ENCODE measurements around the gene FBXO34. TPM values are rescaled to one million over a fixed set of nuclear protein-coding genes. Genes with fewer than 3 reads are reported as not detected.

The FBXO34 gene
- total RNA-seq, 4 donors from 2014 or later = 28.1 to 75.3 (median 43.1) TPM

DNA sequence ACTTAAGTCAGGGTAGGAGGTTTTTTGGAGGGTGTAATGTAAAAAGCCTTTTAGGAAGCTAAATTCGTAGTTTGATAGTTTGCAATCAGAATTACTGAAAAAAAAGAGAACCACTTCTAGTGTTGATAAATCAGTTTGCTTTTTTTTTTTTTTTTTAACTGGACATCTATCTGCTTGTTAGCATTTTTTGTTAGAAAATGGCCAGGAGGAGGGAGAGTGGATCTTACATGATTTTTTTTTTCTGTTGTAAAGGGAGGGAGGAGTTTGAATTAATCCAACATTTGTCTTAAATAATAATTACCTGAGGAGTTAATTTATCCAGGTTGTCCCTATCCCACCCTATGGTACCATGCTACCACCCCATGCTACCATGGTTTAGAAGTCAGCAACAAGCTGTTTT, 1.2 kb downstream of the FBXO34 start:
- DNase-seq = no peak
- Histone ChIP-seq H3K27me3 (no peaks in the 10 kb centered on the region), H3K4me1 (peaks cover 0 to 25% (median 3%) of the 10 kb centered on the region in 4 donors), H3K4me3 (peak overlapping the region; percentile 78 to 91 (median 88)), H3K27ac (peak overlapping the region; percentile 89 to 97 (median 92)), H3K36me3 (no peaks in the 10 kb centered on the region), H3K9me3 (no peaks in the 10 kb centered on the region)
- no peak for TF ChIP-seq POLR2A (IDR thresholded peaks at IDR 0.05)
- TF ChIP-seq, protein P1, sequence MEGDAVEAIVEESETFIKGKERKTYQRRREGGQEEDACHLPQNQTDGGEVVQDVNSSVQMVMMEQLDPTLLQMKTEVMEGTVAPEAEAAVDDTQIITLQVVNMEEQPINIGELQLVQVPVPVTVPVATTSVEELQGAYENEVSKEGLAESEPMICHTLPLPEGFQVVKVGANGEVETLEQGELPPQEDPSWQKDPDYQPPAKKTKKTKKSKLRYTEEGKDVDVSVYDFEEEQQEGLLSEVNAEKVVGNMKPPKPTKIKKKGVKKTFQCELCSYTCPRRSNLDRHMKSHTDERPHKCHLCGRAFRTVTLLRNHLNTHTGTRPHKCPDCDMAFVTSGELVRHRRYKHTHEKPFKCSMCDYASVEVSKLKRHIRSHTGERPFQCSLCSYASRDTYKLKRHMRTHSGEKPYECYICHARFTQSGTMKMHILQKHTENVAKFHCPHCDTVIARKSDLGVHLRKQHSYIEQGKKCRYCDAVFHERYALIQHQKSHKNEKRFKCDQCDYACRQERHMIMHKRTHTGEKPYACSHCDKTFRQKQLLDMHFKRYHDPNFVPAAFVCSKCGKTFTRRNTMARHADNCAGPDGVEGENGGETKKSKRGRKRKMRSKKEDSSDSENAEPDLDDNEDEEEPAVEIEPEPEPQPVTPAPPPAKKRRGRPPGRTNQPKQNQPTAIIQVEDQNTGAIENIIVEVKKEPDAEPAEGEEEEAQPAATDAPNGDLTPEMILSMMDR (IDR thresholded peaks at IDR 0.05) = no peak

GRCh38 chr14:55272922-55273321, 1.7 kb downstream of the FBXO34 start:
- no peak for DNase-seq
- Histone ChIP-seq H3K27ac (peak overlapping the region in 2 of 4 donors; percentile 90 to 95), H3K36me3 (no peaks in the 10 kb centered on the region), H3K27me3 (no peaks in the 10 kb centered on the region), H3K4me3 (peak overlapping the region in 3 of 4 donors; percentile 78 to 91 (median 90)), H3K9me3 (no peaks in the 10 kb centered on the region), H3K4me1 (peaks cover 0 to 31% (median 3%) of the 10 kb centered on the region in 4 donors)
- TF ChIP-seq, protein P1 (IDR thresholded peaks at IDR 0.05) = no peak
- TF ChIP-seq POLR2A (IDR thresholded peaks at IDR 0.05) = no peak

DNA sequence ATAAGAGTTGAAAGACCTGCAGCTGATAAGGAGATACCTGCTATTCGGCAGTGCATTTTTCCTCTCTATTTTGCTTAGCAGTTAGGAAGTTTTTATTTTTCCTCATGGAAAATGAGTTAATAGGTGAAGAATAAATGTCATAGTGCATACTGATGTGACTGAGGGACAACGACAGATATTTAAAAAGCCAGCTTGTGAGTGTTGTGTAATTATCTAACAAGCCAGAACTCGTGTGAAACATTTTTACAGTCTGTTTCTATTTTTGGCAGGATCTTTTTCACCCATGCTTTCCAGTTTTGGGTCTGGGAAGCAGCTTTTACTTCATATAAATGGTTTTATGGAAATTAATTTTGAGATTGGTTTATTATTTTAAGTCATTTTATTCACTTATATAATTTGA, 2.9 kb downstream of the FBXO34 start:
- Histone ChIP-seq H3K4me3 (no peak overlapping the region), H3K27ac (no peak overlapping the region)

GRCh38 chr14:55274751-55275150, 3.5 kb downstream of the FBXO34 start:
- Histone ChIP-seq H3K9me3 (no peaks in the 10 kb centered on the region), H3K4me3 (no peak overlapping the region), H3K27me3 (no peaks in the 10 kb centered on the region), H3K36me3 (peaks cover 0 to 4% (median 0%) of the 10 kb centered on the region in 3 donors), H3K27ac (no peak overlapping the region), H3K4me1 (peaks cover 0 to 38% (median 3%) of the 10 kb centered on the region in 4 donors)
- DNase-seq = no peak
- TF ChIP-seq, protein P1 (IDR thresholded peaks at IDR 0.05) = no peak
- TF ChIP-seq POLR2A (IDR thresholded peaks at IDR 0.05) = no peak

More for the DNA sequence above, 2.9 kb downstream of the FBXO34 start:
- no peak for TF ChIP-seq POLR2A (IDR thresholded peaks at IDR 0.05)
- TF ChIP-seq, protein P1 (IDR thresholded peaks at IDR 0.05) = no peak
- H3K36me3 ChIP-seq = peaks cover 0 to 4% (median 0%) of the 10 kb centered on the region in 3 donors
- no peak for DNase-seq
- H3K4me1 ChIP-seq = peaks cover 0 to 38% (median 3%) of the 10 kb centered on the region in 4 donors
- no peaks in the 10 kb centered on the region for H3K9me3 ChIP-seq
- H3K27me3 ChIP-seq = no peaks in the 10 kb centered on the region

DNA sequence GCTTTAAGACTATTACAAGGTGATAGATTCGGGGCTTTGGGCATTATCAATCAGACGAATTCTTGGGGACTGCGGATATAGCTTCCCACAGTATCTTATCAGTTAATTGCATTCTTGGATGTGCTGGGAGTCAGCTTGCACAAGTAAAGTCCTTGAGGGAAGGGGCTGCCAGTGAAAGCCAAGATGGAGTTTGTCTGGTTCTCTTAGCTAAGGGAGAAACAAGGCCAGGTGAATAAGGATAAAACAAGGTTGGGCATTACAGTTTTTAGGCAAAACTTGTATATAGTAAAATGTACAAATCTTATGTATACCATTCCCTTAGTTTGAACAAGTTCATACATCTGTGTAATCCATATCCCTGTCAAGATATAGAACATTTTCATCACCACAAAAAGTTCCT, 5.5 kb downstream of the FBXO34 start:
- Histone ChIP-seq H3K9me3 (no peaks in the 10 kb centered on the region), H3K27me3 (no peaks in the 10 kb centered on the region), H3K27ac (no peak overlapping the region), H3K4me3 (no peak overlapping the region), H3K36me3 (peaks cover 0 to 4% (median 0%) of the 10 kb centered on the region in 3 donors), H3K4me1 (peaks cover 0 to 42% (median 3%) of the 10 kb centered on the region in 4 donors)
- TF ChIP-seq, protein P1 (IDR thresholded peaks at IDR 0.05) = no peak
- TF ChIP-seq POLR2A (IDR thresholded peaks at IDR 0.05) = no peak
- DNase-seq = no peak

Data from Peyer's patch (tissue), 4 donors.